WTC11 (cell line): ENCODE data around the gene PILRB.

Experiments used
- AFF4 ChIP-seq: sonication (generic); formaldehyde crosslinking; IDR thresholded peaks from 2 replicates; pipeline ENCODE4 v1.8.1; 2023; ENCODE audit warnings: mild to moderate bottlenecking, missing genetic modification reagents, borderline replicate concordance
- ATF3 ChIP-seq: sonication (generic); formaldehyde crosslinking; conservative IDR thresholded peaks from 2 replicates; pipeline ENCODE4 v1.8.1; 2022; ENCODE audit warnings: mild to moderate bottlenecking, missing genetic modification reagents
- CTCF ChIP-seq: fragments of 200-600 bp; IDR thresholded peaks from 2 replicates; pipeline ENCODE4 v1.8.0; 2022; ENCODE audit warnings: antibody characterized with exemption
- KAT7 ChIP-seq: sonication (generic); formaldehyde crosslinking; IDR thresholded peaks from 2 replicates; pipeline ENCODE4 v1.8.1; 2023; ENCODE audit warnings: missing genetic modification reagents, mild to moderate bottlenecking, borderline replicate concordance
- MAX ChIP-seq: sonication (generic); formaldehyde crosslinking; IDR thresholded peaks from 2 replicates; pipeline ENCODE4 v1.8.0; 2022; ENCODE audit warnings: mild to moderate bottlenecking, missing genetic modification reagents
- SP1 ChIP-seq: sonication (generic); formaldehyde crosslinking; conservative IDR thresholded peaks from 2 replicates; pipeline ENCODE4 v1.8.1; 2022; ENCODE audit warnings: missing genetic modification reagents
- TEAD4 ChIP-seq: sonication (generic); formaldehyde crosslinking; IDR thresholded peaks from 2 replicates; pipeline ENCODE4 v1.8.0; 2022; ENCODE audit warnings: mild to moderate bottlenecking, missing genetic modification reagents
- ZNF423 ChIP-seq: fragments of 250-450 bp; sonication (Bioruptor Pico); IDR thresholded peaks from 2 replicates; pipeline ENCODE4 v2.1.2; 2022; ENCODE audit warnings: mild to moderate bottlenecking, moderate library complexity
- ZNF532 ChIP-seq: fragments of 250-450 bp; sonication (Bioruptor Pico); IDR thresholded peaks from 2 replicates; pipeline ENCODE4 v1.9.0; 2021; ENCODE audit warnings: mild to moderate bottlenecking, borderline replicate concordance

- TF ChIP-seq KAT7 (CRISPR knock-in tag) = no peak
- no peak for TF ChIP-seq ATF3 (CRISPR knock-in tag)
- TF ChIP-seq CTCF = no peak
- TF ChIP-seq MAX (CRISPR knock-in tag) = no peak
- no peak for TF ChIP-seq AFF4 (CRISPR knock-in tag)
- no peak for TF ChIP-seq TEAD4
- no peak for TF ChIP-seq ZNF423 (CRISPR knock-in tag)
- no peak for TF ChIP-seq SP1 (CRISPR knock-in tag)
- TF ChIP-seq ZNF532 (CRISPR knock-in tag) = no peak
Observed at GRCh38 chr7:100406767-100407166, 48.9 kb downstream of the PILRB start.
